Transverse colon (tissue), 4 donors: ENCODE measurements around the gene ZDHHC24. TPM values are rescaled to one million over a fixed set of nuclear protein-coding genes. Genes with fewer than 3 reads are reported as not detected.

Source experiments
- DNase-seq: peaks from one replicate; pipeline ENCODE4 v3.0.0-alpha.2; 2019
- H3K27ac ChIP-seq, 4 donors: fragments of 200-600 bp; sonication (generic); 2 replicates each; pipeline ENCODE4 v1.5.1; 2016 to 2018; ENCODE audit warnings: inconsistent platforms in 4 of 4
- H3K27me3 ChIP-seq: fragments of 200-600 bp; sonication (generic); 2 replicates; pipeline ENCODE4 v1.5.1; 2017; ENCODE audit warnings: inconsistent platforms
- H3K36me3 ChIP-seq, 4 donors: fragments of 200-600 bp; sonication (generic); 2 replicates each; pipeline ENCODE4 v1.5.1; 2017 to 2019; ENCODE audit warnings: inconsistent platforms in 4 of 4
- H3K4me1 ChIP-seq, 4 donors: fragments of 200-600 bp; sonication (generic); 2 replicates each; pipeline ENCODE4 v1.5.1; 2017 to 2020; ENCODE audit warnings: inconsistent platforms in 4 of 4
- H3K4me3 ChIP-seq, 4 donors: fragments of 200-600 bp; sonication (generic); 1 replicate in 1 of 4; 2 replicates in 3 of 4; pipeline versions ENCODE4 v1.5.1 to v1.6.1; 2017 to 2019; ENCODE audit warnings: inconsistent platforms in 4 of 4
- H3K9me3 ChIP-seq, 2 donors: fragments of 200-600 bp; sonication (generic); 2 replicates each; pipeline ENCODE4 v1.5.1; 2017 to 2019; ENCODE audit warnings: inconsistent platforms in 2 of 2
- EP300 ChIP-seq: sonication (generic); formaldehyde crosslinking; IDR thresholded peaks from one replicate; pipeline ENCODE4 v1.6.1; 2017; ENCODE audit warnings: antibody characterized with exemption, low read depth
- POLR2A ChIP-seq: fragments of 450-650 bp; IDR thresholded peaks from one replicate; pipeline ENCODE4 v1.6.1; 2016; ENCODE audit warnings: antibody characterized with exemption, mild to moderate bottlenecking, moderate library complexity
- POLR2AphosphoS5 ChIP-seq, 3 donors: sonication (generic); formaldehyde crosslinking; IDR thresholded peaks; one replicate each; pipeline ENCODE4 v1.6.1; 2016; ENCODE audit warnings: antibody characterized with exemption in 3 of 3
- WGBS, 2 donors: methylation state at CpG; one replicate each; pipeline ENCODE4 v1.1.5; 2018; ENCODE audit warnings: low coverage in 1 of 2; 5-methylcytosine and 5-hydroxymethylcytosine counted together
- in situ Hi-C, 4 donors: fragments of 200-750 bp; cut with MboI; loops; one replicate each; pipeline versions ENCODE4 v1.15.0 to v1.15.1; 2017; ENCODE audit warnings: low sequenced_read_pairs in 3 of 4, low pct_ligation_motif_present in 1 of 4, low pct_unique_long_range_greater_than_20kb in 1 of 4
- intact Hi-C: fragments of 100-400 bp; cut with DNase I; formaldehyde crosslinking; loops from one replicate; pipeline ENCODE4 v1.15.1; 2023; ENCODE audit warnings: low total_unique reads
- total RNA-seq, 4 donors: library from RNA; depleted of rRNA; stranded (reverse); fragments of >200 nt; gene quantifications; one replicate each; pipeline ENCODE4 v1.1.0, GENCODE V29; 2016
- TF ChIP-seq, protein P1 (sequence below), 5 experiments: fragments of 200-600 bp in 3 of 5; fragments of 450-650 bp in 2 of 5; sonication (generic) in 3 of 5; IDR thresholded peaks; 1 replicate in 2 of 5; 2 replicates in 3 of 5; pipeline ENCODE4 v1.5.1; 2016 to 2017; ENCODE audit warnings: antibody characterized with exemption in 5 of 5, inconsistent platforms in 3 of 5, mild to moderate bottlenecking in 2 of 5, moderate library complexity in 1 of 5

ZDHHC24 gene
- total RNA-seq, 4 donors from 2014 or later = 12.1 to 34.4 (median 13.8) TPM

DNA sequence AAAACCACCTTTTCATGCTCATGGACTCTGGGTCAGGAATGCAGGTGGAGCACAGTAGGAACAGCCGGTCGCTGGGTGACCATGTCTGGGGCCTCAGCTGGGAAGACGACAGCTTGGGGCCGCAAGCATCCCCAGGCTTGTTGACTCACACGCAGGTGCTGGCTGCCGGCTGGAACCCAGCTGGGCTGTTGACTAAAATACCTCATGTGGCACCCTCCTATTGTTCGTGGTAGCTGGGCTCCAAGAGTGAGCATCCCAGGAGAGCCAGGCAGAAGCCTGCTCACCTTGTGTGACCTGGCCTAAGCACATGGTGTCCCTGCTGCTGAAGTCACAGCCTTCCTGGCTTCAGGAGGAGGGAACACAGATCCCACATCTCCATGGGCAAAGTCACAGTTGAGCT lies 56.2 kb downstream of the ZDHHC24 start:
- no peak for TF ChIP-seq EP300
- TF ChIP-seq, protein P1, sequence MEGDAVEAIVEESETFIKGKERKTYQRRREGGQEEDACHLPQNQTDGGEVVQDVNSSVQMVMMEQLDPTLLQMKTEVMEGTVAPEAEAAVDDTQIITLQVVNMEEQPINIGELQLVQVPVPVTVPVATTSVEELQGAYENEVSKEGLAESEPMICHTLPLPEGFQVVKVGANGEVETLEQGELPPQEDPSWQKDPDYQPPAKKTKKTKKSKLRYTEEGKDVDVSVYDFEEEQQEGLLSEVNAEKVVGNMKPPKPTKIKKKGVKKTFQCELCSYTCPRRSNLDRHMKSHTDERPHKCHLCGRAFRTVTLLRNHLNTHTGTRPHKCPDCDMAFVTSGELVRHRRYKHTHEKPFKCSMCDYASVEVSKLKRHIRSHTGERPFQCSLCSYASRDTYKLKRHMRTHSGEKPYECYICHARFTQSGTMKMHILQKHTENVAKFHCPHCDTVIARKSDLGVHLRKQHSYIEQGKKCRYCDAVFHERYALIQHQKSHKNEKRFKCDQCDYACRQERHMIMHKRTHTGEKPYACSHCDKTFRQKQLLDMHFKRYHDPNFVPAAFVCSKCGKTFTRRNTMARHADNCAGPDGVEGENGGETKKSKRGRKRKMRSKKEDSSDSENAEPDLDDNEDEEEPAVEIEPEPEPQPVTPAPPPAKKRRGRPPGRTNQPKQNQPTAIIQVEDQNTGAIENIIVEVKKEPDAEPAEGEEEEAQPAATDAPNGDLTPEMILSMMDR (IDR thresholded peaks at IDR 0.05) = no peak
- TF ChIP-seq POLR2AphosphoS5 (IDR thresholded peaks at IDR 0.05) = no peak
- no peak for TF ChIP-seq POLR2A
- Histone ChIP-seq H3K4me3 (no peak overlapping the region), H3K27ac (no peak overlapping the region), H3K9me3 (no peaks in the 10 kb centered on the region), H3K36me3 (peaks cover 0 to 21% (median 9%) of the 10 kb centered on the region in 4 donors), H3K4me1 (peaks cover 0 to 5% (median 0%) of the 10 kb centered on the region in 4 donors), H3K27me3 (no peaks in the 10 kb centered on the region)
- in situ Hi-C loops = no loop called here
- intact Hi-C loops = no loop called here
- no peak for DNase-seq
- WGBS, 2 donors = 81% methylated on average over 7 of the region's 7 CpGs; no CpG with 5 or more reads in 1 of the 2 donors

DNA sequence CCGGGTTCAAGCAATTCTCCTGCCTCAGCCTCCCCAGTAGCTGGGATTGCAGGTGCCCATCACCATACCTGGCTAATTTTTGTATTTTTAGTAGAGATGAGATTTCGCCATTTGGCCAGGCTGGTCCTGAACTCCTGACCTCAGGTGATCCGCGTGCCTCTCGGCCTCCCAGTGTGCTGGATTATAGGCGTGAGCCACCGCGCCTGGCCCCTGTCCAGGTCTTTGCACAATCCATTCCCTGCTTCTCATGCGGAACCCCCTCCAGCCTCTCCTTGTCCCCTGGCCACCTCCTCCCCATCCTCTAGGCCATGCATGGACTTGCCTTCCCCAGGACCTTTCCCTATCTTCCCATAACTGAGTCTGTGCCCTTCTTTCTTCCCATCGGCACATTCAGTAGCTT lies 56.9 kb downstream of the ZDHHC24 start:
- intact Hi-C loops = no loop called here
- DNase-seq = no peak
- Histone ChIP-seq H3K27me3 (no peaks in the 10 kb centered on the region), H3K4me3 (no peak overlapping the region), H3K27ac (no peak overlapping the region), H3K9me3 (no peaks in the 10 kb centered on the region), H3K36me3 (peaks cover 0 to 21% (median 9%) of the 10 kb centered on the region in 4 donors), H3K4me1 (peaks cover 0 to 5% (median 0%) of the 10 kb centered on the region in 4 donors)
- TF ChIP-seq, protein P1 (IDR thresholded peaks at IDR 0.05) = no peak
- TF ChIP-seq POLR2A (no peak), EP300 (no peak), POLR2AphosphoS5 (IDR thresholded peaks at IDR 0.05) (no peak)
- 94% methylated on average over 3 to 10 of the region's 10 CpGs for WGBS, 2 donors
- in situ Hi-C loops = no loop called here

DNA sequence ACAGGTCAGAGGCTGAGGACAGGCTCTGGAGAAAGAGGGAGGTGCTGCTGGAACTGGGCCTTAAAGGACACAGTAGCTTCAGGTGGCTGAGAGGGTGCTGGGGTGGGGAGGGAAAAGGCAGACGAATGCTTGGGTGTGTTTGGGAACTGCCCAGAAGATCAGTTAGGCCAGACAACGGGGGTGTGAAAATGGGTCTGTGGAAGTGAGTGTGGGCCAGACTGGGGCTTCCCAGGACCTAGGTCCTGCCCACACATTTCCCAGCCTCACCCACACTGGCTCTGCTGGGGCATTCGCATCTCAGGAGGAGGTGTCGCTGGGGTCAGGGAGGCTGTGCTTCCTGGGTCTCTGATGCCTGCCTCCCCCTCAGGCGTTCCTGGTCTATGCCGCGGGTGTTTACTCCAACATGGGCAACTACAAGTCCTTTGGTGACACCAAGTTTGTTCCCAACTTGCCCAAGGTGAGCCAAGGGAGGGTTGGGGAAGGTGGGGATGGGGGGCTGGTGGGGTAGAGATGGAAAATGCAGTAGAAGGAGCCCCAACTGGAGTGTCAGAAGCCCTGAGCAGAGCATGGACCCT lies 61.0 kb downstream of the ZDHHC24 start:
- no peak for DNase-seq
- WGBS, 2 donors = 86 to 100% methylated on average over 1 to 7 of the region's 7 CpGs
- Histone ChIP-seq H3K4me3 (no peak overlapping the region), H3K9me3 (no peaks in the 10 kb centered on the region), H3K36me3 (peaks cover 0 to 21% (median 9%) of the 10 kb centered on the region in 4 donors), H3K27ac (no peak overlapping the region), H3K27me3 (no peaks in the 10 kb centered on the region), H3K4me1 (peaks cover 0 to 8% (median 8%) of the 10 kb centered on the region in 4 donors)
- intact Hi-C loops (no loop called here), in situ Hi-C loops (no loop called here)
- TF ChIP-seq, protein P1 (IDR thresholded peaks at IDR 0.05) = no peak
- TF ChIP-seq POLR2A (no peak), EP300 (no peak), POLR2AphosphoS5 (IDR thresholded peaks at IDR 0.05) (no peak)

GRCh38 chr11:66480117-66480938 lies 65.5 kb downstream of the ZDHHC24 start, which contains the start of gene DPP3:
Gene DPP3, plus strand, starts transcription at chr11:66480434. Its CDS starts 1,767 bp downstream, at chr11:66482201.
- Histone ChIP-seq H3K36me3 (no peaks in the 10 kb centered on the region), H3K27me3 (no peaks in the 10 kb centered on the region), H3K27ac (peak within 1 kb of the TSS; percentile 89 to 97 (median 96)), H3K4me3 (peak within 1 kb of the TSS; percentile 43 to 71 (median 59)), H3K4me1 (peaks cover 0 to 18% (median 15%) of the 10 kb centered on the region in 4 donors), H3K9me3 (no peaks in the 10 kb centered on the region)
- in situ Hi-C loops (no loop called here), intact Hi-C loops (no loop called here)
- peak; percentile 99 for DNase-seq
- peak; percentile 89 to 96 (median 94) for TF ChIP-seq POLR2AphosphoS5 (IDR thresholded peaks at IDR 0.05)
- TF ChIP-seq, protein P1 (IDR thresholded peaks at IDR 0.05) = peak in 1 of 5 experiments; percentile 6
- peak; percentile 97 for TF ChIP-seq POLR2A
- peak; percentile 33 for TF ChIP-seq EP300
- 1 to 40% methylated on average over 1 to 61 of the region's 62 CpGs for WGBS, 2 donors
